Adrenal gland (tissue), 12 donors: Measurements from ENCODE around the gene KDM2A. TPM values are rescaled to one million over a fixed set of nuclear protein-coding genes. Genes with fewer than 3 reads are reported as not detected.

Source experiments
- DNase-seq, 7 donors: peaks; one replicate each; pipeline ENCODE4 v3.0.0-alpha.2; 2019 to 2020
- H3K27ac ChIP-seq, 5 donors: fragments of 200-600 bp; sonication (generic) in 4 of 5; 1 replicate in 3 of 5; 2 replicates in 2 of 5; pipeline versions ENCODE4 v1.5.1 to v1.8.0; 2016 to 2020; ENCODE audit warnings: mild to moderate bottlenecking in 1 of 5
- H3K27me3 ChIP-seq: fragments of 200-600 bp; 2 replicates; pipeline ENCODE4 v1.8.0; 2021
- H3K36me3 ChIP-seq, 2 donors: fragments of 200-600 bp; replicated peaks in 1 of 2; 1 replicate in 1 of 2; 2 replicates in 1 of 2; pipeline versions ENCODE4 v1.5.1 to v1.8.0; 2018 to 2022
- H3K4me1 ChIP-seq, 2 donors: fragments of 200-600 bp; replicated peaks in 1 of 2; 1 replicate in 1 of 2; 2 replicates in 1 of 2; pipeline versions ENCODE4 v1.5.1 to v1.8.0; 2018 to 2021
- H3K4me3 ChIP-seq, 4 donors: fragments of 200-600 bp; sonication (generic) in 3 of 4; one replicate each; pipeline ENCODE4 v1.5.1; 2016 to 2018
- H3K9me3 ChIP-seq, 3 donors: fragments of 200-600 bp; sonication (generic) in 1 of 3; replicated peaks in 1 of 3; 1 replicate in 2 of 3; 2 replicates in 1 of 3; pipeline versions ENCODE4 v1.5.1 to v1.8.0; 2016 to 2021
- POLR2A ChIP-seq, 2 donors: fragments of 450-650 bp; IDR thresholded peaks; one replicate each; pipeline ENCODE4 v1.6.1; 2017; ENCODE audit warnings: antibody characterized with exemption in 2 of 2, mild to moderate bottlenecking in 2 of 2, moderate library complexity in 1 of 2
- WGBS, 4 donors: extraction: QIAGEN DNeasy Blood & Tissue Kit in 2 of 4; methylation state at CpG; one replicate each; pipeline versions ENCODE4 v1.1.5 to v1.1.7; 2013 to 2017; 5-methylcytosine and 5-hydroxymethylcytosine counted together
- intact Hi-C, 2 donors: fragments of 100-400 bp; cut with DNase I; formaldehyde crosslinking; loops; one replicate each; pipeline versions ENCODE4 v1.14.1 to v1.15.0; 2022 to 2023
- polyA plus RNA-seq, 3 donors: library from polyadenylated mRNA; stranded (reverse); fragments of 200-250 nt in 2 of 3; fragments of 350-450 nt in 1 of 3; fragmentation: Illumina TruSeq in 1 of 3; extraction: RNeasy Lipid Tissue Mini Kit (QIAGEN cat#74804) in 1 of 3; gene quantifications; one replicate each; pipeline ENCODE4 v1.2.3, GENCODE V29; 2013 to 2014
- total RNA-seq, 9 donors: library from RNA; depleted of rRNA in 4 of 9; stranded (reverse); fragments of >200 nt in 4 of 9; fragments of 120-200 nt in 1 of 9; fragmentation: NEBNext Ultra II Directional in 1 of 9; extraction: Animal tissue kit (Norgen Biotek cat#: 25700) in 1 of 9; gene quantifications; one replicate each; pipeline versions ENCODE4 v1.1.0 to v1.2.4, GENCODE V29; 2013 to 2023
- TF ChIP-seq, protein P1 (sequence below), 6 experiments: fragments of 450-650 bp in 4 of 6; fragments of 200-600 bp in 2 of 6; sonication (generic) in 1 of 6; IDR thresholded peaks; 1 replicate in 5 of 6; 2 replicates in 1 of 6; pipeline versions ENCODE4 v1.5.1 to v1.8.0; 2016 to 2021; ENCODE audit warnings: antibody characterized with exemption in 6 of 6, mild to moderate bottlenecking in 2 of 6, moderate library complexity in 1 of 6
- donor health status: healthy with polysubstance abuse.
- donor health status: Bipolar disorder and iron deficiency.
- donor health status: DM: yes; HTN: yes; CAD: no.
- donor health status: DM: no; HTN: no; CAD: no.
- donor health status: DM: no; HTN: no; CAD: no.
- donor health status: DM: yes; HTN: yes; CAD: no.

KDM2A gene
- total and polyA plus RNA-seq, 12 donors = 30.6 to 65.3 (median 45.7) TPM

DNA sequence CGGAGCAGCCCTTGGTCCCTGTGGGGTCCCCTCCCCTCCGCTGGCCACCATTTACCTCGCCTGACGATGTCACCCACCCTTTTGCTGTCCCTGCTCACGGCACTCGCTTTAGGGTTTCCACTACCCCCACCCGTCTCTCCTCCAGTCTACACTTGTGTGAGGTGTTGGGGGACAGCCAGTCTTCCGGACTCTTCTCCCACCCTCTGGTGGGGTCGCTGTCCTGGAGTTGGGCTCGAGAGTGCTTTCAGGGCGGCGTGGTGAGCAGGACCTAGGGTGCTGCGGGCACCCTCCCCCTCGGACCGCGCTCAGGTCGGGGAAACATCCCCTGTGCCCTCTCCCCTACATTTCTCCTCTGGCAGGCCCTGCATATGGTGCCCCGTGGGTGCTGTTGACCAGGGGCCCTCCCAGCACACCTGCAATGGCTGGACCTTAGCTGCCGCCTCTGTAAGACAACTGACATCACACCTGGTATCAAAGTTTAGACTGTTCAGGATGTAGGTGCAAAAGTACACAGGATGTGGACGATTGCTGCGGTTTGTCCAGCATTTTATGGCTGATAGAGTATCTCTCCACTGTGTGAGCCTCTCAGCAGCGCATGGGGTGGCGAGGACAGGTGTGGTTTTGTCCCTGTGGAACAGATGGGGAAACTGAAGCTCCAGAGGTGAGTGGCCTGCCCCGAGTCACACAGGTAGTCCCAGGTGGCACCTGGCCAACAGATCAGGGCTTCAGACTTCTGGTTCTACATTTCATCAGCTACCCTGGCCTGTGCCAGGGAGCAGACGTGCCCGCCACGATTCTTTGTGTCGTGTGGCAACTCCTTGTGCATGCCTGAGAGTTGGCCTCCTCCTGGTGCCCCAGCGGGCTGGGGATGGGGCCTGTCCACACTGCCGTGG, 148.4 kb downstream of the KDM2A start:
- 21 to 39% (median 24%) methylated on average over 7 to 30 of the region's 30 CpGs for WGBS, 4 donors
- TF ChIP-seq, protein P1, sequence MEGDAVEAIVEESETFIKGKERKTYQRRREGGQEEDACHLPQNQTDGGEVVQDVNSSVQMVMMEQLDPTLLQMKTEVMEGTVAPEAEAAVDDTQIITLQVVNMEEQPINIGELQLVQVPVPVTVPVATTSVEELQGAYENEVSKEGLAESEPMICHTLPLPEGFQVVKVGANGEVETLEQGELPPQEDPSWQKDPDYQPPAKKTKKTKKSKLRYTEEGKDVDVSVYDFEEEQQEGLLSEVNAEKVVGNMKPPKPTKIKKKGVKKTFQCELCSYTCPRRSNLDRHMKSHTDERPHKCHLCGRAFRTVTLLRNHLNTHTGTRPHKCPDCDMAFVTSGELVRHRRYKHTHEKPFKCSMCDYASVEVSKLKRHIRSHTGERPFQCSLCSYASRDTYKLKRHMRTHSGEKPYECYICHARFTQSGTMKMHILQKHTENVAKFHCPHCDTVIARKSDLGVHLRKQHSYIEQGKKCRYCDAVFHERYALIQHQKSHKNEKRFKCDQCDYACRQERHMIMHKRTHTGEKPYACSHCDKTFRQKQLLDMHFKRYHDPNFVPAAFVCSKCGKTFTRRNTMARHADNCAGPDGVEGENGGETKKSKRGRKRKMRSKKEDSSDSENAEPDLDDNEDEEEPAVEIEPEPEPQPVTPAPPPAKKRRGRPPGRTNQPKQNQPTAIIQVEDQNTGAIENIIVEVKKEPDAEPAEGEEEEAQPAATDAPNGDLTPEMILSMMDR (IDR thresholded peaks at IDR 0.05) = no peak
- no peak for TF ChIP-seq POLR2A (IDR thresholded peaks at IDR 0.05)
- no peaks in the 10 kb centered on the region for H3K9me3 ChIP-seq
- peak overlapping the region; percentile 46 to 87 (median 58) for H3K4me3 ChIP-seq
- H3K27me3 ChIP-seq = no peaks in the 10 kb centered on the region
- peaks cover 0 to 7% of the 10 kb centered on the region in 2 donors for H3K36me3 ChIP-seq
- intact Hi-C loops = loop anchor here (2.0 to 5.0 kb wide), 2 partner anchors 35 to 49 kb away; partner anchors contain the start of gene SSH3 (in 1 of the 2)
- DNase-seq = peak in 2 of 7 donors; percentile 44 to 72
- H3K27ac ChIP-seq = peak overlapping the region; percentile 31 to 89 (median 67)
- H3K4me1 ChIP-seq = peaks cover 35 to 65% of the 10 kb centered on the region in 2 donors

DNA sequence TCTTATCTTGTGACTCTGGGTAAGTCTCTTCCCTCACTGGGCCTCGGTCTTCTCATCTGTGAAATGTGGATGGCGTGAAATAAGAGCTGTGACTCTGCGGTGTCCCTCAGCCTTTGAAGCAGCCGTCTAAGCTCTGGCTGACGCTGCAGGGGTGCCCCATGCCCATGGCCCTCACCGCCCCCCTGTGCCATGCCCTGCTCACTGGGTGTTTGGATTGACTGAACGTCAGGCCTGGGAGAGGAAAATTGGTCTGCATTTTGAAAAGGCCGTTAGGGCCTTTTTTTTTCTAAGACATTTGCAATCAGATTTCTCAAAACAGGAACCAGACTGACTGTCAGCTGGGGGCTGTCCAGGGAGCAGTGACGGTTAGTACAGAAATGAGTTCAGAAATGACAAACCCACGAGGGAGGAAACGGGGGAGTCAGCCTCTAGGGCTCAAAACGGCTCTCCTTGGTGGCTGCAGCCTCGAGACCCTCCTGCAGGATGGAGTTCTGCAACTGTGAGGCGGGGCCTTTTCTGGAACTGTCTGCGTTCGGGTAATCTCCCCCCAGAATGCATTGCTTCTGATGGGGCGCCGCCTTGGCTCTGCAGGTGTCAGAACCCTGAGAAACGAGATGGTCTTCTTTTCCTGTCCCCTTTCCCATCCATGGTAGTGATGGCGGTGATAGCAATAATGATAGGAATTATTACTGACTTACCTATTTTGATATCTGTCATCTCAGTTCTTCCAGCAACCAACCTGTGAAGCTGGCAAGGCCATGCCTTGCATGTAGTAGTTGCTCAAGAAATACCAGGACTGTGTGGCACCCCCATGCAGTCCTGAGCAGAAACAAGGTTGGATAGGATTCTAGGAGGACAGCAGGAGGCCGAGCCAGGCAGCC, 149.3 kb downstream of the KDM2A start:
- intact Hi-C loops = loop anchor here in 1 of 2 donors (5.0 kb wide), 1 partner anchor 34 kb away; the partner anchor contains the start of gene SSH3
- TF ChIP-seq POLR2A (IDR thresholded peaks at IDR 0.05) = no peak
- TF ChIP-seq, protein P1 (IDR thresholded peaks at IDR 0.05) = no peak
- H3K36me3 ChIP-seq = peaks cover 0 to 7% of the 10 kb centered on the region in 2 donors
- H3K27ac ChIP-seq = peak overlapping the region in 4 of 5 donors; percentile 31 to 89 (median 74)
- peaks cover 38 to 65% of the 10 kb centered on the region in 2 donors for H3K4me1 ChIP-seq
- H3K4me3 ChIP-seq = peak overlapping the region in 1 of 4 donors; percentile 87
- DNase-seq = peak in 1 of 7 donors; percentile 11
- no peaks in the 10 kb centered on the region for H3K9me3 ChIP-seq
- 48 to 62% (median 58%) methylated on average over 17 to 21 of the region's 21 CpGs for WGBS, 4 donors
- no peaks in the 10 kb centered on the region for H3K27me3 ChIP-seq

DNA sequence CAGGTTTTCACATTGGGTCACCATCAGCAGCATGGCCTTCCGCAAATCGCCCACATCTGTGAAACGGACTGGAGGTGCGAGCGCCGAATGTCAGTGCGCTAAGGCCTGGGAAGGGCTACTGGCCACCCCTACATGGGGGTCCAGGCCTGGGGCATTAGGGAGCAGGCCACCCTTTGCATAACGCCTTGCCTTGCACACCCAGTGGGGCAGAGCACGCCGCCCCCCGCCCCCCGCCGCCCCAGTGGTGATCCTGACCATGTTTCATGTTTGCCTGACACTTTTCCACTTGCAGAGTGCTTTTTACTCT, 149.9 kb downstream of the KDM2A start:
- H3K36me3 ChIP-seq = peaks cover 0 to 7% of the 10 kb centered on the region in 2 donors
- peak overlapping the region in 2 of 5 donors; percentile 80 to 89 for H3K27ac ChIP-seq
- H3K4me1 ChIP-seq = peaks cover 43 to 69% of the 10 kb centered on the region in 2 donors
- TF ChIP-seq POLR2A (IDR thresholded peaks at IDR 0.05) = no peak
- TF ChIP-seq, protein P1 (IDR thresholded peaks at IDR 0.05) = no peak
- DNase-seq = no peak
- H3K4me3 ChIP-seq = peak overlapping the region in 1 of 4 donors; percentile 87
- no peaks in the 10 kb centered on the region for H3K9me3 ChIP-seq
- no peaks in the 10 kb centered on the region for H3K27me3 ChIP-seq
- intact Hi-C loops = loop anchor here in 1 of 2 donors (5.0 kb wide), 1 partner anchor 33 kb away; the partner anchor contains the start of gene SSH3
- 69 to 83% (median 81%) methylated on average over 6 to 13 of the region's 13 CpGs for WGBS, 4 donors
